RCC 7860 (cell line): ENCODE data around the gene DLL3.

Experiments
- DNase-seq: peaks from one replicate; pipeline ENCODE4 v3.0.0-alpha.2; 2015; ENCODE audit warnings: low spot score
- FAIRE-seq: peaks from 2 replicates; lab custom pipeline; 2012; peaks lifted over from hg19 to GRCh38; lab: Jason Lieb, UNC

Gene DLL3

GRCh38 chr19:39550197-39550596 is 51.5 kb downstream of the DLL3 start:
- no peak for FAIRE-seq
- DNase-seq = no peak

DNA sequence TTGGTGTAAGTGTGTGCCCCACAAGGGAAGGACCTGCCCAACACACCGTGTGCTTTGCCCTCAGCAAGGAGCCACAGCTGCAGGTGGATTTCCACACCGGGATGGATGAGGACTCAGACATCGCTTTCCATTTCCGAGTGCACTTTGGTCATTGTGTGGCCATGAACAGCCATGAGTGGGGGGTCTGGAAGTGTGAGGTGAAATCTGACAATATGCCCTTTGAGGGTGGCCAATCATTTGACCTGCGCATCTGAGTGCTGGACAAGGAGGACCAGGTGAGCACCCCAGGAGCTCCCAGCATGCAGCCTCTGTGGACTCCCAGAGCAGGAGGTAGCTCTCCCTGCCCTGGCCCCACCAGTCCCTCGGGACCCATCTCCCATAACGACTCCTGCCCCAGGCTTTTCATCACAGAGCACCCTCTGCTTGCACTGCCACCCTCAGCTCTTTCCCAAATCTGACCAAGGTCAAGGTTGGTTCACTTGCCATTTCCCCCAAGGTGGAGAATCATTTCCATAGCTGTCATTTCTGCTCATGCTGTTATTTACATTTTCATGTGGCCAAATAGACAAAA is 54.4 kb downstream of the DLL3 start:
- DNase-seq (no peak), FAIRE-seq (no peak)

- no peak for DNase-seq
- FAIRE-seq = no peak
Observed at GRCh38 chr19:39554701-39555311, 56.1 kb downstream of the DLL3 start.

GRCh38 chr19:39555883-39556282 is 57.1 kb downstream of the DLL3 start:
- no peak for FAIRE-seq
- no peak for DNase-seq
